Raji (cell line): ENCODE data around the gene ZDHHC11.
"Not testable (repeated sequence)": the region's sequence is repeated elsewhere in the genome, so short reads cannot be mapped to it uniquely, and the experiment has no call there.

Source experiments
- POLR2A ChIP-seq: IDR thresholded peaks from 2 replicates; pipeline ENCODE4 v1.6.1; 2011; ENCODE audit warnings: low read depth, low read length, control low read depth; ENCODE audit not compliant: insufficient read depth

The ZDHHC11 gene

GRCh38 chr5:854217-854616 is 3.4 kb upstream of the ZDHHC11 start:
- no peak for TF ChIP-seq POLR2A

- no peak for TF ChIP-seq POLR2A
Observed at GRCh38 chr5:852431-853401, 1.9 kb upstream of the ZDHHC11 start.

- TF ChIP-seq POLR2A: no peak
Observed at GRCh38 chr5:852018-852417, 1.2 kb upstream of the ZDHHC11 start.

- TF ChIP-seq POLR2A: no peak
Observed at GRCh38 chr5:851553-851952, 767 bp upstream of the ZDHHC11 start.

GRCh38 chr5:851076-851475 is 290 bp upstream of the ZDHHC11 start:
- TF ChIP-seq POLR2A: no peak

GRCh38 chr5:849651-850301 is 1.0 kb downstream of the ZDHHC11 start:
- TF ChIP-seq POLR2A: no peak

- no peak for TF ChIP-seq POLR2A
Observed at GRCh38 chr5:848671-849111, 2.1 kb downstream of the ZDHHC11 start.

GRCh38 chr5:821504-821903 is 29.3 kb downstream of the ZDHHC11 start:
- no peak for TF ChIP-seq POLR2A

GRCh38 chr5:820245-820644 is 30.5 kb downstream of the ZDHHC11 start:
- no peak for TF ChIP-seq POLR2A

GRCh38 chr5:819078-819477 is 31.7 kb downstream of the ZDHHC11 start:
- no peak for TF ChIP-seq POLR2A

- TF ChIP-seq POLR2A: no peak
Observed at GRCh38 chr5:816176-816575, 34.6 kb downstream of the ZDHHC11 start.

GRCh38 chr5:815449-815848 is 35.3 kb downstream of the ZDHHC11 start:
- TF ChIP-seq POLR2A: no peak

GRCh38 chr5:801472-801871 is 49.3 kb downstream of the ZDHHC11 start:
- no peak for TF ChIP-seq POLR2A

- TF ChIP-seq POLR2A: not testable (repeated sequence)
Observed at GRCh38 chr5:784428-785177, 66.2 kb downstream of the ZDHHC11 start, which contains the start of gene ZDHHC11B. TSS of gene ZDHHC11B (minus strand) at chr5:784729. CDS start at chr5:766919, 17,810 bp downstream.

GRCh38 chr5:777756-778161 is 73.0 kb downstream of the ZDHHC11 start:
- no peak for TF ChIP-seq POLR2A
